Gastrocnemius medialis (tissue), 4 donors: Measurements from ENCODE around the gene CXCL14. TPM values are rescaled to one million over a fixed set of nuclear protein-coding genes. Genes with fewer than 3 reads are reported as not detected.
A peak's percentile ranks its signal among the peaks of the same experiment; 100 is the strongest.

Source experiments
- ATAC-seq, 2 donors: fragments of 150-250 bp; one replicate each; pipeline ENCODE4 v1.9.1; 2016
- DNase-seq, 2 donors: peaks; one replicate each; pipeline ENCODE4 v3.0.0-alpha.2; 2019
- H3K27ac ChIP-seq, 4 donors: fragments of 200-600 bp; sonication (generic); 1 replicate in 1 of 4; 2 replicates in 3 of 4; pipeline ENCODE4 v1.5.1; 2016 to 2018; ENCODE audit warnings: mild to moderate bottlenecking in 2 of 4, moderate library complexity in 1 of 4
- H3K27me3 ChIP-seq, 3 donors: fragments of 200-600 bp; sonication (generic) in 2 of 3; 1 replicate in 1 of 3; 2 replicates in 2 of 3; pipeline versions ENCODE4 v1.5.1 to v1.6.0; 2016 to 2019; ENCODE audit warnings: mild to moderate bottlenecking in 1 of 3, moderate library complexity in 1 of 3
- H3K36me3 ChIP-seq, 2 donors: fragments of 200-600 bp; sonication (generic) in 1 of 2; one replicate each; pipeline ENCODE4 v1.5.1; 2017 to 2018
- H3K4me1 ChIP-seq, 2 donors: fragments of 200-600 bp; sonication (generic) in 1 of 2; one replicate each; pipeline ENCODE4 v1.5.1; 2016 to 2017; ENCODE audit warnings: mild to moderate bottlenecking in 2 of 2
- H3K4me3 ChIP-seq, 4 donors: fragments of 200-600 bp; sonication (generic) in 3 of 4; 1 replicate in 1 of 4; 2 replicates in 3 of 4; pipeline ENCODE4 v1.5.1; 2016 to 2019; ENCODE audit warnings: mild to moderate bottlenecking in 2 of 4
- H3K9me3 ChIP-seq, 3 donors: fragments of 200-600 bp; sonication (generic) in 2 of 3; 1 replicate in 1 of 3; 2 replicates in 2 of 3; pipeline ENCODE4 v1.5.1; 2016 to 2019
- CTCF ChIP-seq, 5 experiments: fragments of 450-650 bp in 3 of 5; fragments of 200-600 bp in 2 of 5; sonication (generic) in 2 of 5; IDR thresholded peaks in 4 of 5; conservative IDR thresholded peaks in 1 of 5; 1 replicate in 4 of 5; 2 replicates in 1 of 5; pipeline ENCODE4 v1.5.1; 2016 to 2019; ENCODE audit warnings: antibody characterized with exemption in 5 of 5, mild to moderate bottlenecking in 3 of 5, moderate library complexity in 3 of 5
- POLR2A ChIP-seq, 2 donors: fragments of 450-650 bp; IDR thresholded peaks; one replicate each; pipeline ENCODE4 v1.6.1; 2017; ENCODE audit warnings: antibody characterized with exemption in 2 of 2, mild to moderate bottlenecking in 2 of 2, moderate library complexity in 2 of 2
- in situ Hi-C, 4 donors: fragments of 200-750 bp; cut with MboI; loops; one replicate each; pipeline versions ENCODE4 v1.15.0 to v1.8.0; 2017; ENCODE audit warnings: low sequenced_read_pairs in 4 of 4
- intact Hi-C: fragments of 100-400 bp; cut with DNase I; formaldehyde crosslinking; loops from one replicate; pipeline ENCODE4 v1.15.1; 2023; ENCODE audit warnings: low total_unique reads
- total RNA-seq, 4 donors: library from RNA; depleted of rRNA; stranded (reverse); fragments of >200 nt; gene quantifications; one replicate each; pipeline versions ENCODE4 v1.1.0 to v1.2.3, GENCODE V29; 2016

The CXCL14 gene
- total RNA-seq, 4 donors from 2014 or later: 2.3 to 96.2 (median 17.8) TPM

GRCh38 chr5:135549413-135549812, 29.4 kb downstream of the CXCL14 start:
- TF ChIP-seq CTCF (IDR thresholded peaks at IDR 0.05 in 4 of 5, conservative IDR thresholded peaks at IDR 0.05 in 1 of 5) (no peak), POLR2A (IDR thresholded peaks at IDR 0.05) (no peak)

GRCh38 chr5:135547590-135548254, 31.1 kb downstream of the CXCL14 start:
- Histone ChIP-seq H3K4me1 (peaks cover 10 to 13% of the 10 kb centered on the region in 2 donors), H3K36me3 (no peaks in the 10 kb centered on the region), H3K27ac (no peak overlapping the region), H3K4me3 (no peak overlapping the region), H3K27me3 (peaks cover 38 to 46% (median 40%) of the 10 kb centered on the region in 3 donors), H3K9me3 (no peaks in the 10 kb centered on the region)
- no peak for TF ChIP-seq POLR2A (IDR thresholded peaks at IDR 0.05)
- DNase-seq: no peak
- in situ Hi-C loops: no loop called here
- ATAC-seq: no peak
- intact Hi-C loops: no loop called here

More at GRCh38 chr5:135549413-135549812, 29.4 kb downstream of the CXCL14 start:
- in situ Hi-C loops (no loop called here), intact Hi-C loops (no loop called here)
- Histone ChIP-seq H3K9me3 (no peaks in the 10 kb centered on the region), H3K27me3 (peaks cover 24 to 31% (median 25%) of the 10 kb centered on the region in 3 donors), H3K36me3 (no peaks in the 10 kb centered on the region), H3K4me1 (no peaks in the 10 kb centered on the region), H3K4me3 (no peak overlapping the region), H3K27ac (no peak overlapping the region)
- DNase-seq (no peak), ATAC-seq (no peak)

- no peak for TF ChIP-seq CTCF (IDR thresholded peaks at IDR 0.05 in 4 of 5, conservative IDR thresholded peaks at IDR 0.05 in 1 of 5)
- TF ChIP-seq POLR2A (IDR thresholded peaks at IDR 0.05): no peak
- DNase-seq (no peak), ATAC-seq (no peak)
- Histone ChIP-seq H3K36me3 (no peaks in the 10 kb centered on the region), H3K27me3 (peaks cover 46 to 54% (median 48%) of the 10 kb centered on the region in 3 donors), H3K4me3 (no peak overlapping the region), H3K9me3 (no peaks in the 10 kb centered on the region), H3K27ac (no peak overlapping the region), H3K4me1 (peaks cover 10 to 13% of the 10 kb centered on the region in 2 donors)
- in situ Hi-C loops (no loop called here), intact Hi-C loops (no loop called here)
These were observed 31.9 kb downstream of the CXCL14 start for GRCh38 chr5:135546912-135547311.

GRCh38 chr5:135546101-135546500, 32.7 kb downstream of the CXCL14 start:
- DNase-seq (no peak), ATAC-seq (no peak)
- Histone ChIP-seq H3K4me1 (peaks cover 10 to 13% of the 10 kb centered on the region in 2 donors), H3K36me3 (no peaks in the 10 kb centered on the region), H3K27me3 (peaks cover 51 to 61% (median 52%) of the 10 kb centered on the region in 3 donors), H3K4me3 (no peak overlapping the region), H3K27ac (no peak overlapping the region), H3K9me3 (no peaks in the 10 kb centered on the region)
- intact Hi-C loops: no loop called here
- TF ChIP-seq CTCF (IDR thresholded peaks at IDR 0.05 in 4 of 5, conservative IDR thresholded peaks at IDR 0.05 in 1 of 5) (no peak), POLR2A (IDR thresholded peaks at IDR 0.05) (no peak)
- in situ Hi-C loops: no loop called here

GRCh38 chr5:135545099-135545498, 33.7 kb downstream of the CXCL14 start:
- ATAC-seq: no peak
- DNase-seq: no peak
- no peaks in the 10 kb centered on the region for H3K9me3 ChIP-seq
- no peak overlapping the region for H3K27ac ChIP-seq
- intact Hi-C loops: no loop called here
- no peaks in the 10 kb centered on the region for H3K36me3 ChIP-seq
- in situ Hi-C loops: no loop called here
- H3K27me3 ChIP-seq: peaks cover 51 to 68% (median 55%) of the 10 kb centered on the region in 3 donors
- no peak for TF ChIP-seq CTCF (IDR thresholded peaks at IDR 0.05 in 4 of 5, conservative IDR thresholded peaks at IDR 0.05 in 1 of 5)
- no peak for TF ChIP-seq POLR2A (IDR thresholded peaks at IDR 0.05)
- peak overlapping the region in 1 of 4 donors; percentile 65 for H3K4me3 ChIP-seq
- H3K4me1 ChIP-seq: peaks cover 10 to 13% of the 10 kb centered on the region in 2 donors
